GM21515 (cell line): ENCODE results near the gene HOXA4.

Experiments used
- ATAC-seq: cut with Tn5 transposase; IDR thresholded peaks from one replicate; pipeline ENCODE4 v1.9.1; 2021; ENCODE audit not compliant: unreplicated experiment

Gene HOXA4

DNA sequence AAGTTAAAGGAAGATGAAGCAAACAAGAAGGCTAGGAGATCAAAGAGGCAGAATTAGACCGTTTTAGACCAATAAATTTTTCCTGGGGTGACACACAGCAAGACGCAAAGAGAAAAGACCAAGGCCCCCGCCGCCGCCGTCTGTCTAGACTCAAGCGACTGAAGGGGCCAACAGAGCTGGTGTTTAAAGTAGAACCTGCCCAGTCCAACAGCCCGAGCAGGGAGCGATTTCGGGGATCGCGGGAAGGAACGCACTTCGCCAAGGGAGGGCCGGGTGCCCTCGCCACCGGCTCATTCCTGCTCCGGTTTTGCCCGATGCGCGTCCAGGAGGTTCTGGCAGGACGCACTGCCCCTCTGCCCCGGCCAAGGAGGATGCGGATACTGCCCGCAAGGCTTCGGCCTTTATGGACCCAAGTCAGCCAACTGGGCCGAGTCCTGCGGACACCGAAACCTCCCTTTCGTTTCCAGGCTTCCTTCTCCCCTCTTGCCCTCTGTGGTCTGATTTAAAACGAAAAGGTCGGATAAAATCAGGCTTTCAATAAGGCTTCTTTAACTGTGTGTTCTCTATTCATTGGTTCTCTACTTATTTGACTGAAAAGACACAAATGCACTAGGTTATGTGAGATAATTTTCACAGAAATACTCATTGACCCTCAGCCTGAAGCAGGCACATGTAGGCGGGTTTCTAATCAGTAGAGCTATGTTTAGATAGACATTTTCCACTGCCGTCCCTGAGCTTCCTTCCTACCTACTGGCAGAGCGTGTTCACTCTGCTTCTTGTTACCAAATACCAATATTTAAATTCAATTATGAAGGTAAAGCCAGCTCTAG, 28.1 kb upstream of the HOXA4 start:
- ATAC-seq, result no peak

DNA sequence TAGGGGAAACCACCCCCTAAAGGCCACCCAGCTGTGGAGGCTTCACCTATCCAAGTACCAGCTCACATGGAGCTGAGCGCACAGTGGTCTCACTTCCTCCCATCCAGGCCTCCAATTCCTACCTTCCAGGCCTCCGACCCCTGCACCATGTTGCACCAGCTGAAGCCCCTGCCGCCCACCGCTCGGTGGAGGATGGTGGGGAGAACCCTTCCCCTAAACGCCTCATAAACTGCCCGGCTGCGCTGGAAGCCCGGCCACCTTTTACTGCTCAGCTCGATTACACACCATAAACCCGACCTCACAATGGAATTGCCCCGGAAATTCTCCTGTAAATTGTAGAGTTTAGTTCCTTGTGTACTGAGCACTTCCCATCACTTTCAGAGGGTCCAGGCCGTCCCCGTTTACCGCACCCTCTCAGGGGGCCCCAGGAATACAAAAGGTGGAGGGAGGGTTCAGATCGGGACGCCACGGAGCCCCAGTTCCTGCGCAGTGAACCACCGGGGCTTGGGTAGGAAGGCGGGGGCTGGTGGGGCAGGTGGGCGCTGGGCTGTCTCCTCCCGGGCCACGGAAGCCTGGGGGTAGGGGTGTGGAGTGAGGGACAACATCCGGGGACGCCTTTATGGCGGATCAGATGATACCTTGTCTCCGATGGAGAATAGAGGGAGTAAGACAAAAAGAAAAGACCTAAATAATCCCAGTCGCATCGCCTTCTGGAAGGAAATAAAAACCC, 27.3 kb upstream of the HOXA4 start:
- ATAC-seq, result no peak

DNA sequence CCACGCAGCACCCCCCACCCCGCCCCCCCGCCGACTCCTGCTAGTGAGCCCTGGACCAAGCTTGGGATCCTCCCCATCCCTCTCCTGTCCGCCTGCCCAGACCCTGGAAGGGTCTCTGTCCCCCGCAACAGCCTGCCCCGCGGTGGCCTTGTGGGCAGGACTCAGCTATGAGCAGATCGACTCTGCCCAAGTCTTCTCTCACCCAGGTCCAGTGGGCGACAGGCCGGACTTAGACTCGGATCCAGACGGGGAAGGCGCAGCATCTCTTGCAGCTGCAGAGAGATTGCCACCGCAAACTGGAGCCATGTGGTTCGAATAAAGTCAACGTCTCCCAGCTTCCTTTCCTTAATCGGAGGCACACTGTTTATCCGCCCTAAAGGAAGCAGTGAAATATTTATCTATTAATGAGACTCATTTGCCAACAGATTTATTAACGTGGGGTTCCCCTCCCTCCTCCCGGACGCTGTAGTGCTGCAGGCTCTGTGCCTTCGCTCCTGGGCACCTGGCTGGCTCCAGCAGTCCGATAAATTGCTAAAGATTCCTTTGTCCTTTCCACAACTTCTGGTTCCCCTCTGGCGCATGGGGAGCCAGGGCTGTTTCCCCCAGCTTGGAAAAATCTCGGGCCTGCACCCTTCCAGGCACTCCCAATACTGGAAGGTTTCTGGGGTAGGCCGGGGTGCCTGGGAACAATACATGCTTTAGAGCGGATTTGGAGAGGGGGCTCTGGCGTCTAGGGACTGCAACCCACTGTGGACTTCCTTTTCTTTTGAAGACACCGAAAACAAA, 26.6 kb upstream of the HOXA4 start:
- ATAC-seq, result no peak

DNA sequence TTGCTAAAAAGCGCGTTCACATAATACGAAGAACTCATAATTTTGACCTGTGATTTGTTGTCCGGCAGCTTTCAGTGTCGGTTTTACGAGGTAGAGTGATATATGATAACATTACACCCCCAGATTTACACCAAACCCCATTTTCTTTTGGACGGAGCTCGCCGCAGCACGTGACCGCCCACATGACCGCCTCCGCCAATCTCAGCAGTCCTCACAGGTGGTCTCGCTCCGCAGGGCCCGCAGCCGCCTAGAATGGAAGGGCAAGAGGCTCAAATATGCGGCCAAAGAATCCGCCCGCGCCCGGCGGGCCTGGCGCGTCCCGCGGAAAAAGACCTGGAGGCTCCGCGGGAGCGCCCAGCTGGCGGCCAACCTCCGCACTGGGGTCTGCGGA, 25.9 kb upstream of the HOXA4 start, which contains the start of gene HOXA7:
HOXA7 (minus strand) TSS at position 168 of the 391 bp plus-strand sequence; CDS start at position 38, 130 bp downstream.
- ATAC-seq, result no peak

- ATAC-seq, result no peak
Measured at GRCh38 chr7:27155816-27156507, 25.4 kb upstream of the HOXA4 start.

DNA sequence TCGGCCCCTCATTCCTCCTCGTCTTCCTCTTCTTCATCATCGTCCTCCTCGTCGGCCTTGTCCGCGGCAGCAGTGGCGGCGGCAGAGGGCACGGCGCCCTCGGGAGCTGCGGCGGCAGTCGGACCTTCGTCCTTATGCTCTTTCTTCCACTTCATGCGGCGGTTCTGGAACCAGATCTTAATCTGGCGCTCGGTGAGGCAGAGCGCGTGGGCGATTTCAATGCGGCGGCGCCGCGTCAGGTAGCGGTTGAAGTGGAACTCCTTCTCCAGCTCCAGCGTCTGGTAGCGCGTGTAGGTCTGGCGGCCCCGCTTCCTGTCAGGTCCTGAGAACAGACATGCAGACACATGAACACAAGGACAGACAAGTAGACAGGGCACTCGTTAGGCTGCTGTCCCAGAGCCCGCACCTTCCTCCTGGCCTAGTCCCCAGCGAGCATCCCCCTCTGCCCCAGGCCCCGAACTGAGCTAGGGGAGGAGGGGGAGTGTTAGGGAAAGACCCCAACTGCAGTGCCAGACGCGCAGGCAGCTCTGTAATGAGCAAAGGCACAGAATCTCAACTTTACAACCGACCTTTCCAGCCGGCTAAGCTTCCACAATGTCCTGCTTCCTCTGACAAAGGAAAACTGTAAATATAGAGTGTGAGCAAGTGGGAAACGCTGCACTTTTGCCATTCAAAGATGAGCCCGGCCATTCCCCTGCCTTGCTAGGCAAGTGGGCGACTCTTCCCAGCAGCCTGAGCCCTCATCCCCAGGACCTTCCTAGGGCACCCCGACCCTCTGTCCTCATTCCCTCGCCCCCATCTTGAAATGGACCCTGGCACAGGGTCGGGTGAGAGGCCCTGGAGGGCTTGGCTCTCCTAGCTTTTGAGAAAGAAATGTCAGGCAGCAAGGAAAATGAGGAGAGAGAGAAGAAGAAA, 24.6 kb upstream of the HOXA4 start:
- no peak for ATAC-seq

GRCh38 chr7:27154369-27154768, 23.8 kb upstream of the HOXA4 start:
- ATAC-seq, result no peak

DNA sequence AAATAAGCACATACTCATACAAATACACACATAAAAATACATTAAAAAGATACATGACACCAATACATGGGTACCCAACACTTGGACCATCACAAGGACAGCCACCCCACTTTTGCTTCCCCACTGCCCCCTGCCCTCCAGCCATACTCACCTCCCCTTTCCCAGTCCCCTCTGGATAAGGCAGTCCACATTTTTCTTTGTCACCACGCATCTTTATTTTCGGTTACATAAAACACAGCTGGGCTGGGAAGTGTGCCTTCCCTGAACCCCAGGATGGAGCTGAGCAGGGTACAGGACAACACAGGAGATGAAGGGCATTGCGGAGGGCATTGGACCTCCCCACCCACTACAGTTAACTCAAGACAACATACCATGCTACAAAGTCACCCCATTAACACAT, 23.0 kb upstream of the HOXA4 start:
- ATAC-seq, result no peak

- ATAC-seq, result no peak
Measured at GRCh38 chr7:27152816-27153442, 22.4 kb upstream of the HOXA4 start.

GRCh38 chr7:27151931-27152815, 21.6 kb upstream of the HOXA4 start, which contains the start of gene HOXA3:
Gene HOXA3, minus strand, starts transcription at chr7:27152583. Its CDS starts 41,943 bp downstream, at chr7:27110640.
- no peak for ATAC-seq

- no peak for ATAC-seq
Measured at GRCh38 chr7:27151341-27151930, 20.9 kb upstream of the HOXA4 start.

GRCh38 chr7:27150568-27151340, 20.2 kb upstream of the HOXA4 start:
- peak; percentile 78 for ATAC-seq

- ATAC-seq, result no peak
Measured at GRCh38 chr7:27149842-27150567, 19.4 kb upstream of the HOXA4 start.

DNA sequence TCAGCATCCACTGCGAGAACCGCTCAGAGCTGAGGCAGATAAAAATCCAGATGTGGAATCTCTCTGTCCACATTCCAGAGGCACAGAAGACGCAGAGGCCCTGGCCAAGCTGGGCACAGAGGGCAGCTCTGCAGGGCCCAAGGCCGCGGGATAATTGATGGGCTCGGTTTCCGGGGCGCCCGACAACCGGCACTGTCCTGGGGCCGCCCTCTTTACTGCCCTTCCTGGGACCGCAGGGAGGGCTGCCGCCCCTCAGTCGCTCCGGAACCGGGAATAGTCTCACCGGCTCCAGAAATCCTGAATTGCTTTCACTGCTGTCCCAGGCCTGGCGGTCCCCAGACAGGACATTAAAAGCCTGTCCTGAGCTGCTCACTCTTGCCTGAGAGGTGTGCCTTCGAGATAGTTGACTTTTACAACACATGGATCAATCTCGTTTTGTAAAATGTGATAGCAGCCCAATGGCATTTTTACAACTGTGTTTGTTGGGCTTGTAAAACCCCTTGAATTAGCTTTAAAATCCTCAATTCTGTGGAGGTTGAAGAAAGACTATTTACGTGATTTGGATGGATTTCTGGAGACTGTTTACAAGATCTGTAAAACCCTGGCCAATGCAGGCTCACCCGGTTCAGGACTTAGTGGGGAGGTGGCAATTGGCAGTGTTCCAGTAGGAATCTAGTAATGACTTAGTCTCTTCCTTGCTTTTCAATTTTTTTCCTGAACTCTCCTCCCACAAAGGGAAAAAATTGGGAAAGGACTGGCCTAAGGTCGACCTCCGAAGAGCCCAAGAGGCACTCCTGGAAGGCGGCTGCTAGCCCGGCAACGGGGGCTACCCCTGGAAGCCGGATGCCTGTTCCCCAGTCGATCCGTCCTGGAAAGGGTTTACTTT, 18.4 kb upstream of the HOXA4 start:
- no peak for ATAC-seq

DNA sequence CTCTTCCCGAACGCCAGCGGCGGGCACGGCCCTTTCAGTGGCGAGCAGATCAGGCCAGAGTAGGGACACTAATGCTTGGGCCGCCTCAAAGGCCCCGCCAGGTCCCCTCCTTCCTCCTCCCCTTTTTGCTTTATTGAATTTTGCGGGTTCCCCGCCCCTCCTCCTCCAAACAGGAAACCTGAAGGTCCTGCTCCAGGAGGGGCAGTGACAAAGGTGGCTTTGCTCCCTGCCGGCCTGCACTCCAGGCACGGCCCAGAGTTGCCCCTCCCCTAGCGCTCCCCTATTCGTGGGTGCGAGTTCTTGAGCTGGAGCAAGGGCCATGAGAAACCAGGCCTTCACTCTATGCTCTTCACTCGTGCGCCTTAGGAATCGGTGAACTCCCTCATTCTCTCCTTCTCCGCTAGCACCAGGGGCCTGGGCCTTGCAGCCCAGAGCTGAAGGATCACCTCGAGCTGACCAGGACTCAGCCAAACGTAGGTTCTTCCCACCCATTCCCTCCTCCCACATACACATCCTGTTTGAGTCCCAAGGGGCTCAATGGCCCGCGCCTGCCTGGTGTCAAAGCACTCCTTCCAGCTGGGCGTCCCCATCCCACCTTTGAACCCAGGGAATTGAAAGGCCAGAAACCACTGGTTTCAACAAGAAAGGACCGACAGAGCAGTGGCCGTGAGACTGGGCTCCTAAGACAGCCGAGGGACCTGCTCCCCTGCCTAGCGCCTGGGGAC, 17.6 kb upstream of the HOXA4 start:
- ATAC-seq, result no peak
